Endothelial cell (in vitro differentiated cells): ENCODE results near the gene ARID1B. TPM values are rescaled to one million over a fixed set of nuclear protein-coding genes. Genes with fewer than 3 reads are reported as not detected.

Source experiments
- DNase-seq: peaks from one replicate; pipeline ENCODE4 v3.0.0; 2021; ENCODE audit warnings: low spot score
- H3K27ac Mint-ChIP-seq: one replicate; pipeline ENCODE4 v1.8.0; 2021; ENCODE audit warnings: mixed read lengths, inconsistent platforms; ENCODE audit not compliant: unreplicated experiment
- H3K27me3 Mint-ChIP-seq: one replicate; pipeline ENCODE4 v1.8.0; 2021; ENCODE audit warnings: mild to moderate bottlenecking, moderate library complexity, mixed read lengths, inconsistent platforms; ENCODE audit not compliant: unreplicated experiment
- H3K36me3 Mint-ChIP-seq: one replicate; pipeline ENCODE4 v1.8.0; 2021; ENCODE audit warnings: mild to moderate bottlenecking, low read depth, mixed read lengths, inconsistent platforms; ENCODE audit not compliant: unreplicated experiment
- H3K4me1 Mint-ChIP-seq: one replicate; pipeline ENCODE4 v1.8.0; 2021; ENCODE audit warnings: mild to moderate bottlenecking, mixed read lengths, inconsistent platforms; ENCODE audit not compliant: unreplicated experiment
- H3K4me3 Mint-ChIP-seq: one replicate; pipeline ENCODE4 v1.8.0; 2021; ENCODE audit warnings: mild to moderate bottlenecking, mixed read lengths, inconsistent platforms; ENCODE audit not compliant: unreplicated experiment
- H3K9me3 Mint-ChIP-seq: one replicate; pipeline ENCODE4 v1.8.0; 2021; ENCODE audit warnings: mixed read lengths, inconsistent platforms; ENCODE audit not compliant: unreplicated experiment
- CTCF ChIP-seq: fragments of 200-600 bp; sonication (generic); IDR thresholded peaks from one replicate; pipeline ENCODE4 v1.5.0; 2021; ENCODE audit warnings: antibody characterized with exemption; ENCODE audit not compliant: unreplicated experiment
- total RNA-seq: library from RNA; stranded (reverse); fragmentation: NEBNext Ultra II Directional; extraction: Animal tissue kit (Norgen Biotek cat#: 25700); gene quantifications from one replicate; pipeline ENCODE4 v1.2.1, GENCODE V29; 2021; ENCODE audit not compliant: unreplicated experiment

Gene ARID1B
- total RNA-seq, 1 donor from 2014 or later: 104 TPM

DNA sequence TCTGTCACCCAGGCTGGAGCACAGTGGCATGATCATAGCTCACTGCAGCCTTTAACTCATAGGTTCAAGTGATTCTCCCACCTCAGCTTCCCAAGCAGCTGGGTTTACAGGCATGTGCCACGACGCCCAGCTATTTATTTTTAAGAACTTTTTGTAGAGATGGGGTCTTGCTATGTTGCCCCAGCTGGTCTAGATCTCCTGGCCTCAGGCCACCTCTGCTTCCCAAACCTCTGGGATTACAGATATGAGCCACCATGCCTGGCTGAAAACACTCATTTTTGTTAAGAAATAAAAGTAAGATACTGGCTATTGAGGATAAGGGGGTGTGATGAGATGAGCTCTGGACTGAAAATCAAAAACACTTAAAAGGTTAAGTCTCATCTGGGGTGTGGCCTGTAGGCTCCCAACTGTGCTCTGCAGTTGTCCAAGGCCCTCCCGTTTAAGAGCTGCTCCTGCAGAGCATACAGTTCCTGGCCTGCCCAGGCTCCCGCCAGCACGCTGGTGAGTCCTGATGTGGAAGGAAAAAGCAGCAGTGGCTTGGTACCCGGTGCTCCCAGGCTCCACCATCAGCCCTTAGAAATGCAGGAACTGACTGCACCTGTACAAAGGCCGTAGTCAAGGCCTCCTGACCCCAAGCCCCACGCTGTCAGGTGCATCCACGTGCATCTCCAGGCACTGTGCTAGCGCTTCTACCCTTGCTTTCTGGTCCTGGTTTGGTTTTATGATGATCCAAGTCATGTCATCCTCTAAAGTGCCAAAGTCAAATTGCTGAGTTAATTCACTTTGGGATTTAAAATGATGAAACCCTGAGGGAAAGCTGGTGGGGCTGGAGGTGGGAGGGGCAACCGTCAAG, 434.7 kb downstream of the ARID1B start:
- Mint-ChIP-seq H3K36me3 (no peaks in the 10 kb centered on the region), H3K27ac (no peak overlapping the region), H3K4me1 (no peaks in the 10 kb centered on the region), H3K27me3 (peaks cover 2% of the 10 kb centered on the region), H3K4me3 (no peak overlapping the region), H3K9me3 (no peaks in the 10 kb centered on the region)
- TF ChIP-seq CTCF: no peak
- DNase-seq: no peak

DNA sequence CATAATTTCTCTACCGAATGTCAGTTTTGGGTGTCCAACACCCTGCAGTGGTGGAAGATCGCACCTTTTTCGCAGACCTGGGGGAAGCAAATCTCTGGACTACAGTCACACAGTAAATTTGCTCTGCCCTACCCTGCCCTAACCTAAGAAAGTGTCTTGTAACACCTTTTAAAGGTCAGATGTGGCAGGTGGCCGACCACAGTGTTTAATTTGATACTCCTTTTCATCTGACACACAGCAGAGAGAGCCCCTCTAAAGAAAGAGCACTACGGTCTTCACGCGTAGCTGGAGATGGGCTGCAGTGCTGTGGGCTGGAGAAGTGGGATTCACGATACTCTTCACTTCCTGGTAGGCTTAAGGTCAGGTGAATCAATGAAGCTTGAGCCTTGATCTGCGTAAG, 436.2 kb downstream of the ARID1B start:
- Mint-ChIP-seq H3K9me3 (no peaks in the 10 kb centered on the region), H3K27ac (no peak overlapping the region), H3K36me3 (no peaks in the 10 kb centered on the region), H3K27me3 (peaks cover 2% of the 10 kb centered on the region), H3K4me1 (no peaks in the 10 kb centered on the region), H3K4me3 (no peak overlapping the region)
- TF ChIP-seq CTCF: no peak
- no peak for DNase-seq

DNA sequence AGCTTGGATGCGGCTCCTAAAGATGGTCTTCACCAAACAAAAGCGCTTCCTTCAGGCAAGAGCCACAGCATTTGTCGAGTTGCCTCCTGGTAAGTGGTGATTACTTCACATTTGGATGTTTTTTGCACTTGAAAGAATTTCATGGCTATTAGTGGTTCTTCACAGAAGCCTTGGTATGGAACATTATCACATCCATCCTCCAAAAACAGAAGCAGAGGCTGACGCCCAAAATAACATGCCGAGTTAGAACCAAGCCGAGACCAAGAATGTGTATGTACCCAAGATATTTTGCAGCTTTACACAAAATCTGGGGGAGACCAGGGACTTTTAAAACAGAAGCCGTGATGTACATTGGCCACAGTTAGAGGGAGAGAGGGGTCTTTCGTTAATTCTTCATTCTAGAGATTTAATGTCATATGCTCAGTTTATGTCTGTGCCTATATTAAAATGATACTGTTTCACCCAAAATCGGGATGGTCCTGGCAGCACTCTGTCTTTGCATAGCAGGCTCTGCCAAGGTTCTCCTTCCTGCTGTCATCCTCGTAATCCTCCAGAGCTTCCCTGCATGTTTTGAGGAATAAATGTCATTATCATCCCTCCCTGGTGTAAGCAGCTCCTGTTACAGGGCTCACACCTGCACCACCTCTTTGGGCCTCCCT, 436.9 kb downstream of the ARID1B start:
- Mint-ChIP-seq H3K9me3 (no peaks in the 10 kb centered on the region), H3K4me3 (no peak overlapping the region), H3K4me1 (no peaks in the 10 kb centered on the region), H3K36me3 (no peaks in the 10 kb centered on the region), H3K27ac (no peak overlapping the region), H3K27me3 (peaks cover 2% of the 10 kb centered on the region)
- no peak for TF ChIP-seq CTCF
- no peak for DNase-seq

DNA sequence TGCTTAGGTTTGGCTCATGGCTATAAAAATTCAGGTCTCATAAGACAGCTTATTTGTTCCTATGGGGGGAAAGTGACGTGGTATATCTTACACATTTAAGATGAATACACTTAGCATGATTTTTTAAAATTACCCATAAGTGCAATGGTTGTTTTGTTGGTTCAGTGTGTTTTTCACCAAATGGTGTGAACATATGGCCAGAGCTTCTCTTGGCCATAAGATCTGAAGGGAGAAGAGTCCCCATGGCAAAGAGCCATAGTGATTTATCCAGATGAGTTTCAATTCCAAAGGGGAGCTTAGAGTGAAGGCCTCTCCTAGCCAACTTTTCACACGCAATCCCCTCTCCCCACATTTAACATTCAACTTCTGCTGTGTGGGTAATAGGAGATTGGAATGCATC, 438.5 kb downstream of the ARID1B start:
- Mint-ChIP-seq H3K9me3 (no peaks in the 10 kb centered on the region), H3K27ac (no peak overlapping the region), H3K27me3 (peaks cover 2% of the 10 kb centered on the region), H3K4me3 (no peak overlapping the region), H3K36me3 (no peaks in the 10 kb centered on the region), H3K4me1 (peaks cover 3% of the 10 kb centered on the region)
- DNase-seq: no peak
- no peak for TF ChIP-seq CTCF

GRCh38 chr6:157216570-157216969, 439.4 kb downstream of the ARID1B start:
- peaks cover 3% of the 10 kb centered on the region for H3K4me1 Mint-ChIP-seq
- H3K4me3 Mint-ChIP-seq: no peak overlapping the region
- H3K27me3 Mint-ChIP-seq: peaks cover 2% of the 10 kb centered on the region
- no peak overlapping the region for H3K27ac Mint-ChIP-seq
- DNase-seq: no peak
- H3K36me3 Mint-ChIP-seq: no peaks in the 10 kb centered on the region
- H3K9me3 Mint-ChIP-seq: no peaks in the 10 kb centered on the region
- TF ChIP-seq CTCF: no peak
